HepG2 (cell line): ENCODE data around the gene RAC3. TPM values are rescaled to one million over a fixed set of nuclear protein-coding genes. Genes with fewer than 3 reads are reported as not detected.
A peak's percentile ranks its signal among the peaks of the same experiment; 100 is the strongest.

Experiments
- GATAD1 ChIP-seq: IDR thresholded peaks from 2 replicates; pipeline ENCODE4 v1.6.1; 2016; ENCODE audit warnings: missing genetic modification reagents, missing compliant biosample characterization
- HNRNPK ChIP-seq: fragments of 200-400 bp; formaldehyde crosslinking; IDR thresholded peaks from 2 replicates; pipeline ENCODE4 v1.6.1; 2018; ENCODE audit warnings: low read length, low read depth, moderate library complexity, mild to moderate bottlenecking; ENCODE audit not compliant: poor library complexity, severe bottlenecking
- KDM6A ChIP-seq: IDR thresholded peaks from 2 replicates; pipeline ENCODE4 v1.6.1; 2016; ENCODE audit warnings: low read depth
- LCORL ChIP-seq, 2 experiments: fragments of 450-650 bp in 1 of 2; sonication (generic) in 1 of 2; formaldehyde crosslinking in 1 of 2; IDR thresholded peaks; 2 replicates each; pipeline versions ENCODE4 v1.5.0 to v1.6.1; 2017 to 2020; ENCODE audit warnings: antibody characterized with exemption in 1 of 2, missing genetic modification reagents in 1 of 2
- NFIB ChIP-seq: sonication (generic); formaldehyde crosslinking; IDR thresholded peaks from 2 replicates; pipeline ENCODE4 v1.9.0; 2021; ENCODE audit warnings: missing genetic modification reagents, mild to moderate bottlenecking, borderline replicate concordance
- PITX1 ChIP-seq: sonication (generic); formaldehyde crosslinking; IDR thresholded peaks from 2 replicates; pipeline ENCODE4 v1.5.1; 2020; ENCODE audit warnings: mild to moderate bottlenecking, missing genetic modification reagents
- PRMT3 ChIP-seq: sonication (generic); formaldehyde crosslinking; IDR thresholded peaks from 2 replicates; pipeline ENCODE4 v1.8.1; 2022; ENCODE audit warnings: low read depth, mild to moderate bottlenecking, moderate library complexity, missing genetic modification reagents, borderline replicate concordance
- PTBP1 ChIP-seq: fragments of 200-400 bp; formaldehyde crosslinking; IDR thresholded peaks from 2 replicates; pipeline ENCODE4 v1.6.1; 2018; ENCODE audit warnings: low read length, low read depth; ENCODE audit not compliant: poor library complexity, severe bottlenecking
- TRIM24 ChIP-seq: sonication (generic); formaldehyde crosslinking; IDR thresholded peaks from 2 replicates; pipeline ENCODE4 v1.8.0; 2022; ENCODE audit warnings: mild to moderate bottlenecking, missing genetic modification reagents
- ZFP36L1 ChIP-seq: sonication (generic); formaldehyde crosslinking; IDR thresholded peaks from 2 replicates; pipeline ENCODE4 v1.8.0; 2022; ENCODE audit warnings: mild to moderate bottlenecking, missing genetic modification reagents, moderate library complexity
- ZNF124 ChIP-seq: sonication (generic); formaldehyde crosslinking; IDR thresholded peaks from 2 replicates; pipeline ENCODE4 v1.4.0; 2020; ENCODE audit warnings: missing genetic modification reagents
- ZNF337 ChIP-seq: sonication (generic); formaldehyde crosslinking; IDR thresholded peaks from 2 replicates; pipeline ENCODE4 v1.5.1; 2020; ENCODE audit warnings: missing genetic modification reagents, low read depth, mild to moderate bottlenecking, borderline replicate concordance
- polyA plus RNA-seq, 8 experiments: library from polyadenylated mRNA; depleted of rRNA in 3 of 8; stranded (reverse) in 7 of 8; unstranded in 1 of 8; fragments of >200 nt; fragmentation: Illumina TruSeq in 4 of 8; extraction: Trizol in 4 of 8; gene quantifications; 2 replicates each; pipeline versions ENCODE4 v1.2.1 to v1.2.3, GENCODE V29; 2011 to 2016; ENCODE audit warnings: low read depth in 4 of 8, missing spikeins in 1 of 8, mixed read lengths in 1 of 8; ENCODE audit not compliant: insufficient read depth in 1 of 8
- total RNA-seq, 5 experiments: library from RNA; depleted of rRNA; stranded (reverse); fragments of >200 nt; fragmentation: Illumina TruSeq; extraction: Trizol; gene quantifications; 2 replicates each; pipeline ENCODE4 v1.2.3, GENCODE V29; 2016; ENCODE audit warnings: low read depth in 1 of 5
- TF ChIP-seq, protein P1 (sequence below), 2 experiments: sonication (generic) in 1 of 2; formaldehyde crosslinking in 1 of 2; IDR thresholded peaks; 2 replicates each; pipeline versions ENCODE4 v1.6.1 to v1.9.0; 2014 to 2022; ENCODE audit warnings: antibody characterized with exemption in 1 of 2, borderline replicate concordance in 1 of 2, inconsistent platforms in 1 of 2, low read depth in 1 of 2, missing genetic modification reagents in 1 of 2
- TF ChIP-seq, protein P2 (sequence below): sonication (generic); formaldehyde crosslinking; IDR thresholded peaks from 2 replicates; pipeline ENCODE4 v1.9.0; 2021; ENCODE audit warnings: missing genetic modification reagents, borderline replicate concordance
- TF ChIP-seq, protein P3 (sequence below), 2 experiments: sonication (generic) in 1 of 2; formaldehyde crosslinking in 1 of 2; IDR thresholded peaks; 2 replicates each; pipeline versions ENCODE4 v1.5.1 to v1.6.1; 2011 to 2020; ENCODE audit warnings: borderline replicate concordance in 1 of 2, low read depth in 1 of 2, low read length in 1 of 2, mild to moderate bottlenecking in 1 of 2, missing genetic modification reagents in 1 of 2, moderate library complexity in 1 of 2

Gene RAC3
- total and polyA plus RNA-seq, 2 of the 13 experiments (the other 11 are each of a cell fraction or from before 2014, with no cell fraction given) = 10.5 to 21.3 TPM

GRCh38 chr17:82003411-82004381, 27.8 kb upstream of the RAC3 start (continued):
- TF ChIP-seq, protein P1, sequence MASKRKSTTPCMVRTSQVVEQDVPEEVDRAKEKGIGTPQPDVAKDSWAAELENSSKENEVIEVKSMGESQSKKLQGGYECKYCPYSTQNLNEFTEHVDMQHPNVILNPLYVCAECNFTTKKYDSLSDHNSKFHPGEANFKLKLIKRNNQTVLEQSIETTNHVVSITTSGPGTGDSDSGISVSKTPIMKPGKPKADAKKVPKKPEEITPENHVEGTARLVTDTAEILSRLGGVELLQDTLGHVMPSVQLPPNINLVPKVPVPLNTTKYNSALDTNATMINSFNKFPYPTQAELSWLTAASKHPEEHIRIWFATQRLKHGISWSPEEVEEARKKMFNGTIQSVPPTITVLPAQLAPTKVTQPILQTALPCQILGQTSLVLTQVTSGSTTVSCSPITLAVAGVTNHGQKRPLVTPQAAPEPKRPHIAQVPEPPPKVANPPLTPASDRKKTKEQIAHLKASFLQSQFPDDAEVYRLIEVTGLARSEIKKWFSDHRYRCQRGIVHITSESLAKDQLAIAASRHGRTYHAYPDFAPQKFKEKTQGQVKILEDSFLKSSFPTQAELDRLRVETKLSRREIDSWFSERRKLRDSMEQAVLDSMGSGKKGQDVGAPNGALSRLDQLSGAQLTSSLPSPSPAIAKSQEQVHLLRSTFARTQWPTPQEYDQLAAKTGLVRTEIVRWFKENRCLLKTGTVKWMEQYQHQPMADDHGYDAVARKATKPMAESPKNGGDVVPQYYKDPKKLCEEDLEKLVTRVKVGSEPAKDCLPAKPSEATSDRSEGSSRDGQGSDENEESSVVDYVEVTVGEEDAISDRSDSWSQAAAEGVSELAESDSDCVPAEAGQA (IDR thresholded peaks at IDR 0.05; ENCODE audit: low read depth) = peak; percentile 76
- TF ChIP-seq, protein P1 (CRISPR knock-in tag; IDR thresholded peaks at IDR 0.05; ENCODE audit: borderline replicate concordance) = no peak; the same call in 1 of the 2 replicates
- TF ChIP-seq, protein P2, sequence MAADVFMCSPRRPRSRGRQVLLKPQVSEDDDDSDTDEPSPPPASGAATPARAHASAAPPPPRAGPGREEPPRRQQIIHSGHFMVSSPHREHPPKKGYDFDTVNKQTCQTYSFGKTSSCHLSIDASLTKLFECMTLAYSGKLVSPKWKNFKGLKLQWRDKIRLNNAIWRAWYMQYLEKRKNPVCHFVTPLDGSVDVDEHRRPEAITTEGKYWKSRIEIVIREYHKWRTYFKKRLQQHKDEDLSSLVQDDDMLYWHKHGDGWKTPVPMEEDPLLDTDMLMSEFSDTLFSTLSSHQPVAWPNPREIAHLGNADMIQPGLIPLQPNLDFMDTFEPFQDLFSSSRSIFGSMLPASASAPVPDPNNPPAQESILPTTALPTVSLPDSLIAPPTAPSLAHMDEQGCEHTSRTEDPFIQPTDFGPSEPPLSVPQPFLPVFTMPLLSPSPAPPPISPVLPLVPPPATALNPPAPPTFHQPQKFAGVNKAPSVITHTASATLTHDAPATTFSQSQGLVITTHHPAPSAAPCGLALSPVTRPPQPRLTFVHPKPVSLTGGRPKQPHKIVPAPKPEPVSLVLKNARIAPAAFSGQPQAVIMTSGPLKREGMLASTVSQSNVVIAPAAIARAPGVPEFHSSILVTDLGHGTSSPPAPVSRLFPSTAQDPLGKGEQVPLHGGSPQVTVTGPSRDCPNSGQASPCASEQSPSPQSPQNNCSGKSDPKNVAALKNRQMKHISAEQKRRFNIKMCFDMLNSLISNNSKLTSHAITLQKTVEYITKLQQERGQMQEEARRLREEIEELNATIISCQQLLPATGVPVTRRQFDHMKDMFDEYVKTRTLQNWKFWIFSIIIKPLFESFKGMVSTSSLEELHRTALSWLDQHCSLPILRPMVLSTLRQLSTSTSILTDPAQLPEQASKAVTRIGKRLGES = peak; percentile 67; the same call in 1 of the 2 replicates
- TF ChIP-seq PTBP1 (peak; percentile 76), PITX1 (CRISPR knock-in tag) (0 out of 2 replicates have a peak, but pooled peaks have one; percentile 38), GATAD1 (CRISPR knock-in tag) (peak; percentile 79), ZFP36L1 (peak; percentile 94; the same call in 1 of the 2 replicates), ZNF337 (CRISPR knock-in tag) (peak; percentile 89; the same call in 1 of the 2 replicates), ZNF124 (CRISPR knock-in tag) (no peak; the same call in 1 of the 2 replicates), PRMT3 (CRISPR knock-in tag) (no peak), LCORL (IDR thresholded peaks at IDR 0.05) (no peak), LCORL (CRISPR knock-in tag; IDR thresholded peaks at IDR 0.05) (peak; percentile 95), TRIM24 (CRISPR knock-in tag) (no peak), HNRNPK (peak; percentile 74), KDM6A (CRISPR knock-in tag) (no peak), NFIB (CRISPR knock-in tag) (no peak)
- TF ChIP-seq, protein P3, sequence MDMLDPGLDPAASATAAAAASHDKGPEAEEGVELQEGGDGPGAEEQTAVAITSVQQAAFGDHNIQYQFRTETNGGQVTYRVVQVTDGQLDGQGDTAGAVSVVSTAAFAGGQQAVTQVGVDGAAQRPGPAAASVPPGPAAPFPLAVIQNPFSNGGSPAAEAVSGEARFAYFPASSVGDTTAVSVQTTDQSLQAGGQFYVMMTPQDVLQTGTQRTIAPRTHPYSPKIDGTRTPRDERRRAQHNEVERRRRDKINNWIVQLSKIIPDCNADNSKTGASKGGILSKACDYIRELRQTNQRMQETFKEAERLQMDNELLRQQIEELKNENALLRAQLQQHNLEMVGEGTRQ (IDR thresholded peaks at IDR 0.05; ENCODE audit: low read depth, low read length) = no peak
- TF ChIP-seq, protein P3 (CRISPR knock-in tag; IDR thresholded peaks at IDR 0.05; ENCODE audit: borderline replicate concordance) = no peak
